Thyroid gland (tissue), 4 donors: Measurements from ENCODE around the gene CHMP2B. TPM values are rescaled to one million over a fixed set of nuclear protein-coding genes. Genes with fewer than 3 reads are reported as not detected.

Experiments
- DNase-seq, 2 donors: peaks; one replicate each; pipeline ENCODE4 v3.0.0-alpha.2; 2019
- H3K27ac ChIP-seq, 3 donors: fragments of 200-600 bp; sonication (generic); 1 replicate in 2 of 3; 2 replicates in 1 of 3; pipeline ENCODE4 v1.5.1; 2016 to 2019; ENCODE audit warnings: mild to moderate bottlenecking in 1 of 3, moderate library complexity in 1 of 3
- H3K27me3 ChIP-seq: fragments of 200-600 bp; sonication (generic); one replicate; pipeline ENCODE4 v1.5.1; 2019
- H3K36me3 ChIP-seq, 2 donors: fragments of 200-600 bp; sonication (generic); one replicate each; pipeline ENCODE4 v1.5.1; 2016 to 2019
- H3K4me1 ChIP-seq, 2 donors: fragments of 200-600 bp; sonication (generic); one replicate each; pipeline ENCODE4 v1.5.1; 2017 to 2019
- H3K4me3 ChIP-seq, 3 donors: fragments of 200-600 bp; sonication (generic); replicated peaks in 1 of 3; 1 replicate in 2 of 3; 2 replicates in 1 of 3; pipeline ENCODE4 v1.5.1; 2016; ENCODE audit warnings: mild to moderate bottlenecking in 1 of 3
- H3K9me3 ChIP-seq: fragments of 200-600 bp; sonication (generic); one replicate; pipeline ENCODE4 v1.5.1; 2017
- CTCF ChIP-seq, 6 experiments: fragments of 200-600 bp in 3 of 6; fragments of 450-650 bp in 3 of 6; sonication (generic) in 3 of 6; IDR thresholded peaks; one replicate each; pipeline ENCODE4 v1.5.1; 2016 to 2019; ENCODE audit warnings: antibody characterized with exemption in 6 of 6, mild to moderate bottlenecking in 2 of 6, inconsistent platforms in 1 of 6, moderate library complexity in 1 of 6
- POLR2A ChIP-seq, 2 donors: fragments of 450-650 bp; IDR thresholded peaks; one replicate each; pipeline ENCODE4 v1.6.1; 2017; ENCODE audit warnings: antibody characterized with exemption in 2 of 2, mild to moderate bottlenecking in 2 of 2, moderate library complexity in 1 of 2
- whole genome bisulfite sequencing, 2 donors: methylation state at CpG; one replicate each; pipeline ENCODE4 v1.1.5; 2017; 5-methylcytosine and 5-hydroxymethylcytosine counted together
- intact Hi-C: fragments of 100-400 bp; cut with DNase I; formaldehyde crosslinking; loops from one replicate; pipeline ENCODE4 v1.15.1; 2023
- total RNA-seq, 4 donors: library from RNA; depleted of rRNA; stranded (reverse); fragments of >200 nt; gene quantifications; one replicate each; pipeline ENCODE4 v1.2.3, GENCODE V29; 2016

Gene CHMP2B
- total RNA-seq, 4 donors from 2014 or later, result 63.7 to 70.0 (median 66.3) TPM

GRCh38 chr3:87206635-87207034 lies 20.5 kb upstream of the CHMP2B start:
- H3K27ac ChIP-seq, result no peak overlapping the region

GRCh38 chr3:87207460-87207859 lies 19.6 kb upstream of the CHMP2B start:
- WGBS, 2 donors, result 73% methylated on average over 1 of the region's 1 CpG
- H3K9me3 ChIP-seq, result no peaks in the 10 kb centered on the region

More at GRCh38 chr3:87206635-87207034, 20.5 kb upstream of the CHMP2B start:
- intact Hi-C loops, result no loop called here
- H3K36me3 ChIP-seq, result no peaks in the 10 kb centered on the region
- 62 to 64% methylated on average over 1 of the region's 1 CpG for WGBS, 2 donors
- H3K4me1 ChIP-seq, result no peaks in the 10 kb centered on the region
- H3K9me3 ChIP-seq, result no peaks in the 10 kb centered on the region
- no peak for DNase-seq
- no peak for TF ChIP-seq POLR2A (IDR thresholded peaks at IDR 0.05)
- TF ChIP-seq CTCF (IDR thresholded peaks at IDR 0.05), result no peak
- no peaks in the 10 kb centered on the region for H3K27me3 ChIP-seq
- H3K4me3 ChIP-seq, result no peak overlapping the region

GRCh38 chr3:87209111-87209510 lies 18.0 kb upstream of the CHMP2B start:
- intact Hi-C loops, result no loop called here
- WGBS, 2 donors, result 16 to 19% methylated on average over 2 of the region's 2 CpGs
- Histone ChIP-seq H3K36me3 (no peaks in the 10 kb centered on the region), H3K9me3 (no peaks in the 10 kb centered on the region), H3K27ac (no peak overlapping the region), H3K27me3 (no peaks in the 10 kb centered on the region), H3K4me3 (no peak overlapping the region), H3K4me1 (no peaks in the 10 kb centered on the region)
- DNase-seq, result no peak
- TF ChIP-seq CTCF (IDR thresholded peaks at IDR 0.05) (no peak), POLR2A (IDR thresholded peaks at IDR 0.05) (no peak)

More at GRCh38 chr3:87207460-87207859, 19.6 kb upstream of the CHMP2B start:
- Histone ChIP-seq H3K4me1 (no peaks in the 10 kb centered on the region), H3K27me3 (no peaks in the 10 kb centered on the region), H3K4me3 (no peak overlapping the region), H3K27ac (no peak overlapping the region), H3K36me3 (no peaks in the 10 kb centered on the region)
- no peak for DNase-seq
- intact Hi-C loops, result no loop called here
- TF ChIP-seq POLR2A (IDR thresholded peaks at IDR 0.05), result no peak
- no peak for TF ChIP-seq CTCF (IDR thresholded peaks at IDR 0.05)

- Histone ChIP-seq H3K9me3 (no peaks in the 10 kb centered on the region), H3K4me3 (no peak overlapping the region), H3K27me3 (no peaks in the 10 kb centered on the region), H3K36me3 (no peaks in the 10 kb centered on the region), H3K4me1 (no peaks in the 10 kb centered on the region), H3K27ac (no peak overlapping the region)
- no peak for DNase-seq
- TF ChIP-seq POLR2A (IDR thresholded peaks at IDR 0.05) (no peak), CTCF (IDR thresholded peaks at IDR 0.05) (no peak)
- 83 to 85% methylated on average over 1 of the region's 1 CpG for WGBS, 2 donors
- intact Hi-C loops, result no loop called here
Observed at GRCh38 chr3:87218560-87218959, 8.5 kb upstream of the CHMP2B start.

- intact Hi-C loops, result no loop called here
- H3K9me3 ChIP-seq, result no peaks in the 10 kb centered on the region
- TF ChIP-seq POLR2A (IDR thresholded peaks at IDR 0.05) (no peak), CTCF (IDR thresholded peaks at IDR 0.05) (no peak)
- no peak overlapping the region for H3K4me3 ChIP-seq
- no peaks in the 10 kb centered on the region for H3K4me1 ChIP-seq
- no peak overlapping the region for H3K27ac ChIP-seq
- no peak for DNase-seq
- WGBS, 2 donors, result 83 to 90% methylated on average over 2 of the region's 2 CpGs
- no peaks in the 10 kb centered on the region for H3K27me3 ChIP-seq
- no peaks in the 10 kb centered on the region for H3K36me3 ChIP-seq
Observed at GRCh38 chr3:87219611-87220010, 7.5 kb upstream of the CHMP2B start.
